Endothelial cell of umbilical vein (primary cell): ENCODE results near the gene C9orf152. TPM values are rescaled to one million over a fixed set of nuclear protein-coding genes. Genes with fewer than 3 reads are reported as not detected.

ENCODE experiments used
- BruUV-seq: library from RNA; stranded (reverse); fragments of 400-500 nt; replicated peaks from 2 replicates; lab custom pipeline; 2021; lab: Mats Ljungman, UMichigan
- CTCF ChIA-PET: fragments of 300-600, 350-600 bp; sonication (Branson Sonifier 250); formaldehyde crosslinking; loops from one replicate; lab custom pipeline; 2021; ENCODE audit warnings: antibody characterized with exemption, inconsistent platforms; lab: Charles Lee
- POLR2A ChIA-PET: fragments of 300-600, 350-600 bp; sonication (Branson Sonifier 250); formaldehyde crosslinking; loops from one replicate; lab custom pipeline; 2021; ENCODE audit warnings: antibody characterized with exemption, inconsistent platforms; lab: Charles Lee
- DNase-seq: peaks from one replicate; pipeline ENCODE4 v3.0.0-alpha.2; 2011; ENCODE audit warnings: low read depth, low spot score
- FAIRE-seq: peaks from 2 replicates; lab custom pipeline; 2011; peaks lifted over from hg19 to GRCh38; lab: Jason Lieb, UNC
- H2AFZ ChIP-seq: 2 replicates; pipeline ENCODE4 v1.6.0; 2012; ENCODE audit warnings: low read depth, low read length, control low read depth, inconsistent platforms
- H3K27ac ChIP-seq: 2 replicates; pipeline ENCODE4 v1.5.1; 2011; ENCODE audit warnings: low read depth, mild to moderate bottlenecking, control low read depth, low read length, moderate library complexity; ENCODE audit not compliant: insufficient read depth
- H3K27me3 ChIP-seq, 2 experiments: 2 replicates each; pipeline versions ENCODE4 v1.6.0 to v1.6.1; 2011; ENCODE audit warnings: low read length in 2 of 2, mixed read lengths in 1 of 2; ENCODE audit not compliant: control insufficient read depth in 2 of 2, insufficient read depth in 2 of 2
- H3K36me3 ChIP-seq, 2 experiments: 2 replicates in 1 of 2; 3 replicates in 1 of 2; pipeline ENCODE4 v1.5.1; 2011; ENCODE audit warnings: low read length in 2 of 2, mild to moderate bottlenecking in 1 of 2, moderate library complexity in 1 of 2; ENCODE audit not compliant: control insufficient read depth in 2 of 2, insufficient read depth in 2 of 2; ENCODE audit errors: extremely low read depth in 1 of 2
- H3K4me1 ChIP-seq: 3 replicates; pipeline ENCODE4 v1.5.1; 2011; ENCODE audit warnings: mild to moderate bottlenecking, low read length; ENCODE audit not compliant: control insufficient read depth, insufficient read depth; ENCODE audit errors: extremely low read depth
- H3K4me2 ChIP-seq: 2 replicates; pipeline ENCODE4 v1.6.1; 2011; ENCODE audit warnings: low read length, control low read depth, mixed read lengths; ENCODE audit not compliant: insufficient read depth
- H3K4me3 ChIP-seq, 3 experiments: fragments of 200-600 bp in 1 of 3; sonication (generic), shearing (Covaris generic) in 1 of 3; replicated peaks in 1 of 3; 2 replicates each; pipeline ENCODE4 v1.5.1; 2011 to 2016; ENCODE audit warnings: control low read depth in 3 of 3, low read length in 3 of 3, mild to moderate bottlenecking in 2 of 3, inconsistent platforms in 1 of 3, low read depth in 1 of 3, moderate library complexity in 1 of 3; ENCODE audit not compliant: insufficient read depth in 1 of 3
- H3K79me2 ChIP-seq: 2 replicates; pipeline ENCODE4 v1.6.0; 2012; ENCODE audit warnings: low read length, inconsistent platforms; ENCODE audit not compliant: control insufficient read depth, insufficient read depth
- H3K9ac ChIP-seq: replicated peaks from 2 replicates; pipeline ENCODE3; 2011; ENCODE audit warnings: low read length, control low read depth; ENCODE audit not compliant: insufficient read depth; ENCODE audit errors: extremely low read depth
- H3K9me1 ChIP-seq: replicated peaks from 3 replicates; pipeline ENCODE4 v1.6.0; 2011; ENCODE audit warnings: mild to moderate bottlenecking, low read length; ENCODE audit not compliant: control insufficient read depth, insufficient read depth; ENCODE audit errors: extremely low read depth
- H3K9me3 ChIP-seq: replicated peaks from 2 replicates; pipeline ENCODE4 v1.5.1; 2012; ENCODE audit warnings: low read length, inconsistent platforms; ENCODE audit not compliant: control insufficient read depth, insufficient read depth
- H4K20me1 ChIP-seq: replicated peaks from 2 replicates; pipeline ENCODE3; 2011; ENCODE audit warnings: mild to moderate bottlenecking, low read length; ENCODE audit not compliant: control insufficient read depth, insufficient read depth; ENCODE audit errors: extremely low read depth
- EZH2 ChIP-seq: IDR thresholded peaks from 2 replicates; pipeline ENCODE4 v1.6.1; 2012; ENCODE audit warnings: borderline replicate concordance, low read depth, mild to moderate bottlenecking, moderate library complexity, low read length, inconsistent platforms; ENCODE audit not compliant: severe bottlenecking
- FOS ChIP-seq: IDR thresholded peaks from 2 replicates; pipeline ENCODE4 v1.6.1; 2011; ENCODE audit warnings: mild to moderate bottlenecking, low read length, moderate library complexity, borderline replicate concordance; ENCODE audit not compliant: insufficient read depth
- GATA2 ChIP-seq: IDR thresholded peaks from 2 replicates; pipeline ENCODE4 v1.7.0; 2011; ENCODE audit warnings: low read depth, mild to moderate bottlenecking, moderate library complexity, mixed read lengths, low read length; ENCODE audit not compliant: insufficient read length, insufficient read depth
- JUN ChIP-seq: IDR thresholded peaks from 2 replicates; pipeline ENCODE4 v1.6.1; 2011; ENCODE audit warnings: borderline replicate concordance, low read depth; ENCODE audit not compliant: insufficient read length, insufficient read depth
- MAX ChIP-seq: IDR thresholded peaks from 2 replicates; pipeline ENCODE4 v1.6.1; 2011; ENCODE audit not compliant: insufficient read depth, insufficient read length
- MYC ChIP-seq: IDR thresholded peaks from one replicate; pipeline ENCODE4 v1.6.1; 2011; ENCODE audit warnings: mild to moderate bottlenecking, low read depth, low read length
- POLR2A ChIP-seq: IDR thresholded peaks from 2 replicates; pipeline ENCODE4 v1.6.1; 2012; ENCODE audit warnings: low read depth, mild to moderate bottlenecking, control low read depth, low read length
- POLR2AphosphoS5 ChIP-seq: IDR thresholded peaks from 2 replicates; pipeline ENCODE4 v1.6.1; 2012; ENCODE audit warnings: low read depth, mild to moderate bottlenecking, control low read depth, low read length, moderate library complexity; ENCODE audit not compliant: insufficient read depth
- dilution Hi-C: fragments of 300-500 bp; cut with MboI; formaldehyde crosslinking; loops from one replicate; pipeline ENCODE4 v1.15.0; 2019; ENCODE audit warnings: low sequenced_read_pairs; ENCODE audit not compliant: extremely low pct_ligation_motif_present
- intact Hi-C: fragments of 100-400 bp; cut with micrococcal nuclease; formaldehyde crosslinking; loops from one replicate; pipeline ENCODE4 v1.10.0; 2022
- polyA plus RNA-seq, 4 experiments: library from polyadenylated mRNA; depleted of rRNA in 3 of 4; stranded (reverse) in 3 of 4; unstranded in 1 of 4; fragments of >200 nt; gene quantifications; 2 replicates each; pipeline versions ENCODE4 v1.2.1 to v1.2.3, GENCODE V29; 2011 to 2012; ENCODE audit warnings: missing spikeins in 1 of 4
- total RNA-seq: library from RNA; stranded (reverse); gene quantifications from 2 replicates; pipeline ENCODE4 v1.2.3, GENCODE V29; 2021
- TF ChIP-seq, protein P1 (sequence below), 2 donors: IDR thresholded peaks; 1 replicate in 1 of 2; 2 replicates in 1 of 2; pipeline ENCODE4 v1.5.1; 2011; ENCODE audit warnings: low read length in 2 of 2, mild to moderate bottlenecking in 2 of 2, moderate library complexity in 2 of 2, control low read depth in 1 of 2, inconsistent platforms in 1 of 2, low read depth in 1 of 2; ENCODE audit not compliant: insufficient read depth in 1 of 2; ENCODE audit errors: extremely low read depth in 1 of 2

C9orf152 gene
- total and polyA plus RNA-seq, 2 donors (not counting 3 experiments of a cell fraction or from before 2014, with no cell fraction given), result not detected

- no peak for FAIRE-seq
- H3K36me3 ChIP-seq, result peaks cover 6 to 12% of the 10 kb centered on the region in 2 experiments
- no peaks in the 10 kb centered on the region for H3K4me1 ChIP-seq
- H3K4me2 ChIP-seq, result no peak overlapping the region
- no peak for TF ChIP-seq POLR2A
- TF ChIP-seq FOS, result no peak
- TF ChIP-seq MAX, result no peak
- TF ChIP-seq GATA2, result no peak
- TF ChIP-seq, protein P1, sequence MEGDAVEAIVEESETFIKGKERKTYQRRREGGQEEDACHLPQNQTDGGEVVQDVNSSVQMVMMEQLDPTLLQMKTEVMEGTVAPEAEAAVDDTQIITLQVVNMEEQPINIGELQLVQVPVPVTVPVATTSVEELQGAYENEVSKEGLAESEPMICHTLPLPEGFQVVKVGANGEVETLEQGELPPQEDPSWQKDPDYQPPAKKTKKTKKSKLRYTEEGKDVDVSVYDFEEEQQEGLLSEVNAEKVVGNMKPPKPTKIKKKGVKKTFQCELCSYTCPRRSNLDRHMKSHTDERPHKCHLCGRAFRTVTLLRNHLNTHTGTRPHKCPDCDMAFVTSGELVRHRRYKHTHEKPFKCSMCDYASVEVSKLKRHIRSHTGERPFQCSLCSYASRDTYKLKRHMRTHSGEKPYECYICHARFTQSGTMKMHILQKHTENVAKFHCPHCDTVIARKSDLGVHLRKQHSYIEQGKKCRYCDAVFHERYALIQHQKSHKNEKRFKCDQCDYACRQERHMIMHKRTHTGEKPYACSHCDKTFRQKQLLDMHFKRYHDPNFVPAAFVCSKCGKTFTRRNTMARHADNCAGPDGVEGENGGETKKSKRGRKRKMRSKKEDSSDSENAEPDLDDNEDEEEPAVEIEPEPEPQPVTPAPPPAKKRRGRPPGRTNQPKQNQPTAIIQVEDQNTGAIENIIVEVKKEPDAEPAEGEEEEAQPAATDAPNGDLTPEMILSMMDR (IDR thresholded peaks at IDR 0.05; ENCODE audit: extremely low read depth in 1 of 2, insufficient read depth in 1 of 2, low read depth in 1 of 2, low read length in 2 of 2), result no peak
- TF ChIP-seq MYC, result no peak
- no peak for TF ChIP-seq POLR2AphosphoS5
- no peak for TF ChIP-seq EZH2
- TF ChIP-seq JUN, result no peak
- H2AFZ ChIP-seq, result no peak overlapping the region
- ChIA-PET POLR2A (no interaction called here), CTCF (no interaction called here)
- no peak for DNase-seq
- H3K9me1 ChIP-seq, result no peaks in the 10 kb centered on the region
- no peaks in the 10 kb centered on the region for H4K20me1 ChIP-seq
- BruUV-seq, result no TSS peak
- H3K4me3 ChIP-seq, result no peak overlapping the region
- H3K9ac ChIP-seq, result no peak overlapping the region
- intact Hi-C loops, result no loop called here
- dilution Hi-C loops, result no loop called here
- no peaks in the 10 kb centered on the region for H3K9me3 ChIP-seq
- peaks cover 56% of the 10 kb centered on the region for H3K79me2 ChIP-seq
- H3K27me3 ChIP-seq, result no peaks in the 10 kb centered on the region
- H3K27ac ChIP-seq, result no peak overlapping the region
Observed at GRCh38 chr9:110248361-110248760, 40.4 kb upstream of the C9orf152 start.
